Liver (tissue), 9 donors: Measurements from ENCODE around the gene NUCKS1. TPM values are rescaled to one million over a fixed set of nuclear protein-coding genes. Genes with fewer than 3 reads are reported as not detected.

Experiments
- DNase-seq: peaks from one replicate; pipeline ENCODE4 v3.0.0-alpha.2; 2017; ENCODE audit warnings: low spot score
- H3K27ac ChIP-seq, 2 donors: one replicate each; pipeline ENCODE4 v1.7.0; 2013; ENCODE audit warnings: inconsistent platforms in 2 of 2, low read length in 2 of 2, control low read depth in 1 of 2, low read depth in 1 of 2, mild to moderate bottlenecking in 1 of 2
- H3K27me3 ChIP-seq, 4 donors: one replicate each; pipeline versions ENCODE4 v1.6.1 to v1.7.0; 2013; ENCODE audit warnings: low read length in 3 of 4, inconsistent platforms in 1 of 4, mild to moderate bottlenecking in 1 of 4, moderate library complexity in 1 of 4; ENCODE audit not compliant: control insufficient read depth in 4 of 4, insufficient read depth in 4 of 4
- H3K36me3 ChIP-seq, 4 donors: one replicate each; pipeline versions ENCODE4 v1.6.1 to v1.7.0; 2013; ENCODE audit warnings: low read length in 3 of 4, mild to moderate bottlenecking in 3 of 4, low read depth in 1 of 4, moderate library complexity in 1 of 4; ENCODE audit not compliant: control insufficient read depth in 4 of 4, insufficient read depth in 3 of 4
- H3K4me1 ChIP-seq, 4 donors: one replicate each; pipeline versions ENCODE4 v1.6.1 to v1.7.0; 2013; ENCODE audit warnings: low read length in 3 of 4, mild to moderate bottlenecking in 3 of 4, moderate library complexity in 1 of 4; ENCODE audit not compliant: control insufficient read depth in 4 of 4, insufficient read depth in 4 of 4
- H3K4me3 ChIP-seq, 3 donors: one replicate each; pipeline versions ENCODE4 v1.6.1 to v1.7.0; 2013; ENCODE audit warnings: low read length in 3 of 3, control low read depth in 1 of 3, low read depth in 1 of 3, mild to moderate bottlenecking in 1 of 3
- H3K9ac ChIP-seq, 2 donors: one replicate each; pipeline ENCODE4 v1.7.0; 2013; ENCODE audit warnings: low read length in 2 of 2, mild to moderate bottlenecking in 2 of 2, moderate library complexity in 2 of 2, control low read depth in 1 of 2, low read depth in 1 of 2
- H3K9me3 ChIP-seq, 4 donors: one replicate each; pipeline versions ENCODE4 v1.6.1 to v1.7.0; 2013; ENCODE audit warnings: low read length in 3 of 4; ENCODE audit not compliant: control insufficient read depth in 4 of 4
- EGR1 ChIP-seq, 2 donors: IDR thresholded peaks; 2 replicates each; pipeline ENCODE4 v1.6.1; 2016 to 2018; ENCODE audit warnings: antibody characterized with exemption in 2 of 2, low read depth in 2 of 2
- GABPA ChIP-seq, 2 donors: IDR thresholded peaks in 1 of 2; conservative IDR thresholded peaks in 1 of 2; 2 replicates each; pipeline ENCODE4 v1.6.1; 2016; ENCODE audit warnings: antibody characterized with exemption in 2 of 2, mild to moderate bottlenecking in 1 of 2, moderate library complexity in 1 of 2
- HNF4A ChIP-seq, 2 donors: conservative IDR thresholded peaks; 2 replicates each; pipeline ENCODE4 v1.6.1; 2016; ENCODE audit warnings: antibody characterized with exemption in 2 of 2, mild to moderate bottlenecking in 2 of 2
- HNF4G ChIP-seq: IDR thresholded peaks from 2 replicates; pipeline ENCODE4 v1.6.1; 2016; ENCODE audit warnings: antibody characterized with exemption
- JUND ChIP-seq, 2 donors: IDR thresholded peaks; 2 replicates each; pipeline ENCODE4 v1.6.1; 2016; ENCODE audit warnings: antibody characterized with exemption in 2 of 2
- NR2F2 ChIP-seq: IDR thresholded peaks from 2 replicates; pipeline ENCODE4 v1.6.1; 2016; ENCODE audit warnings: antibody characterized with exemption
- RAD21 ChIP-seq, 2 donors: IDR thresholded peaks; 2 replicates each; pipeline ENCODE4 v1.6.1; 2016; ENCODE audit warnings: antibody characterized with exemption in 2 of 2, mild to moderate bottlenecking in 2 of 2
- SP1 ChIP-seq: IDR thresholded peaks from 2 replicates; pipeline ENCODE4 v1.6.1; 2018; ENCODE audit warnings: antibody characterized with exemption, mild to moderate bottlenecking
- TAF1 ChIP-seq: conservative IDR thresholded peaks from 2 replicates; pipeline ENCODE4 v1.6.1; 2016; ENCODE audit warnings: antibody characterized with exemption, mild to moderate bottlenecking
- WGBS: extraction: QIAGEN DNeasy Blood & Tissue Kit; methylation state at CpG from one replicate; pipeline ENCODE4 v1.1.7; 2013; 5-methylcytosine and 5-hydroxymethylcytosine counted together
- polyA plus RNA-seq, 2 donors: library from polyadenylated mRNA; stranded (reverse) in 1 of 2; unstranded in 1 of 2; fragments of 200-250 nt in 1 of 2; fragments of >200 nt in 1 of 2; fragmentation: Nextera tagmentation in 1 of 2; extraction: Ambion mirVana in 1 of 2; gene quantifications; one replicate each; pipeline versions ENCODE4 v1.2.1 to v1.2.3, GENCODE V29; 2013 to 2015
- total RNA-seq, 2 donors: library from RNA; depleted of rRNA; stranded (reverse); fragments of >200 nt; gene quantifications; one replicate each; pipeline ENCODE4 v1.2.3, GENCODE V29; 2014
- TF ChIP-seq, protein P1 (sequence below): IDR thresholded peaks from 2 replicates; pipeline ENCODE4 v1.6.1; 2016; ENCODE audit warnings: antibody characterized with exemption
- TF ChIP-seq, protein P2 (sequence below): IDR thresholded peaks from 2 replicates; pipeline ENCODE4 v1.6.1; 2016; ENCODE audit warnings: antibody characterized with exemption
- TF ChIP-seq, protein P3 (sequence below): fragments of 150-350 bp; IDR thresholded peaks from 2 replicates; pipeline ENCODE4 v1.5.1; 2017; ENCODE audit warnings: improper control_type of control experiment, low read depth, low read length; ENCODE audit not compliant: missing input control
- TF ChIP-seq, protein P4 (sequence below): IDR thresholded peaks from 2 replicates; pipeline ENCODE4 v1.6.1; 2016; ENCODE audit warnings: antibody characterized with exemption
- TF ChIP-seq, protein P5 (sequence below): IDR thresholded peaks from 2 replicates; pipeline ENCODE4 v1.6.1; 2016; ENCODE audit warnings: antibody characterized with exemption, mild to moderate bottlenecking
- donor health status: healthy.
- donor health status: healthy.
- donor health status: healthy.
- donor health status: healthy.
- donor health status: healthy.

NUCKS1 gene
- total and polyA plus RNA-seq, 4 donors = 27.0 to 86.1 (median 42.6) TPM

DNA sequence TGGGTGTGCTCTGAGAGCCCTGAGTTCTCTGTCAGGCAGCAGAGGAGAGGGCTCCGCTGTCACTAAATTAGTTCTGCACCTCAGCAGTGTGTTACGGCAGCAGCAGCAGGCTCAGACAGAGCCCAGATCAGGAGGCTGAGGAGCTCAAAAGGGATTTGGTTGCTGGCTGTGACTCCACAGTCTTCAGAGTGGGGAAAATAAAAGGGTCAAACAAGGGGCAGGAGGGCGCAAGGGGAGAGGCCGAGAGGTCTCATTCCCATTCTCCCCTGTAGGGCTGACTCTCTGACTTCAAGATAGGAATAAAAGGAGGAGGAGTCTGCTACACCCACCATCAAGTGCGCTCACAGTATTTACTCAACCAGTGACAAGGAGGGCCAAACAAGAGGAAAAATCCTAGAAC is 60.5 kb downstream of the NUCKS1 start:
- Histone ChIP-seq H3K9ac (no peak overlapping the region), H3K27ac (no peak overlapping the region), H3K27me3 (no peaks in the 10 kb centered on the region), H3K4me3 (no peak overlapping the region), H3K4me1 (peaks cover 2 to 9% (median 8%) of the 10 kb centered on the region in 4 donors), H3K36me3 (no peaks in the 10 kb centered on the region), H3K9me3 (no peaks in the 10 kb centered on the region)
- no peak for TF ChIP-seq HNF4G
- TF ChIP-seq, protein P1, sequence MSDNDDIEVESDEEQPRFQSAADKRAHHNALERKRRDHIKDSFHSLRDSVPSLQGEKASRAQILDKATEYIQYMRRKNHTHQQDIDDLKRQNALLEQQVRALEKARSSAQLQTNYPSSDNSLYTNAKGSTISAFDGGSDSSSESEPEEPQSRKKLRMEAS = no peak
- TF ChIP-seq RAD21 (IDR thresholded peaks at IDR 0.05) = no peak
- no peak for TF ChIP-seq TAF1
- no peak for TF ChIP-seq JUND (IDR thresholded peaks at IDR 0.05)
- TF ChIP-seq, protein P2, sequence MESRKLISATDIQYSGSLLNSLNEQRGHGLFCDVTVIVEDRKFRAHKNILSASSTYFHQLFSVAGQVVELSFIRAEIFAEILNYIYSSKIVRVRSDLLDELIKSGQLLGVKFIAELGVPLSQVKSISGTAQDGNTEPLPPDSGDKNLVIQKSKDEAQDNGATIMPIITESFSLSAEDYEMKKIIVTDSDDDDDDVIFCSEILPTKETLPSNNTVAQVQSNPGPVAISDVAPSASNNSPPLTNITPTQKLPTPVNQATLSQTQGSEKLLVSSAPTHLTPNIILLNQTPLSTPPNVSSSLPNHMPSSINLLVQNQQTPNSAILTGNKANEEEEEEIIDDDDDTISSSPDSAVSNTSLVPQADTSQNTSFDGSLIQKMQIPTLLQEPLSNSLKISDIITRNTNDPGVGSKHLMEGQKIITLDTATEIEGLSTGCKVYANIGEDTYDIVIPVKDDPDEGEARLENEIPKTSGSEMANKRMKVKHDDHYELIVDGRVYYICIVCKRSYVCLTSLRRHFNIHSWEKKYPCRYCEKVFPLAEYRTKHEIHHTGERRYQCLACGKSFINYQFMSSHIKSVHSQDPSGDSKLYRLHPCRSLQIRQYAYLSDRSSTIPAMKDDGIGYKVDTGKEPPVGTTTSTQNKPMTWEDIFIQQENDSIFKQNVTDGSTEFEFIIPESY = no peak
- TF ChIP-seq, protein P3, sequence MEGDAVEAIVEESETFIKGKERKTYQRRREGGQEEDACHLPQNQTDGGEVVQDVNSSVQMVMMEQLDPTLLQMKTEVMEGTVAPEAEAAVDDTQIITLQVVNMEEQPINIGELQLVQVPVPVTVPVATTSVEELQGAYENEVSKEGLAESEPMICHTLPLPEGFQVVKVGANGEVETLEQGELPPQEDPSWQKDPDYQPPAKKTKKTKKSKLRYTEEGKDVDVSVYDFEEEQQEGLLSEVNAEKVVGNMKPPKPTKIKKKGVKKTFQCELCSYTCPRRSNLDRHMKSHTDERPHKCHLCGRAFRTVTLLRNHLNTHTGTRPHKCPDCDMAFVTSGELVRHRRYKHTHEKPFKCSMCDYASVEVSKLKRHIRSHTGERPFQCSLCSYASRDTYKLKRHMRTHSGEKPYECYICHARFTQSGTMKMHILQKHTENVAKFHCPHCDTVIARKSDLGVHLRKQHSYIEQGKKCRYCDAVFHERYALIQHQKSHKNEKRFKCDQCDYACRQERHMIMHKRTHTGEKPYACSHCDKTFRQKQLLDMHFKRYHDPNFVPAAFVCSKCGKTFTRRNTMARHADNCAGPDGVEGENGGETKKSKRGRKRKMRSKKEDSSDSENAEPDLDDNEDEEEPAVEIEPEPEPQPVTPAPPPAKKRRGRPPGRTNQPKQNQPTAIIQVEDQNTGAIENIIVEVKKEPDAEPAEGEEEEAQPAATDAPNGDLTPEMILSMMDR = no peak
- TF ChIP-seq, protein P4, sequence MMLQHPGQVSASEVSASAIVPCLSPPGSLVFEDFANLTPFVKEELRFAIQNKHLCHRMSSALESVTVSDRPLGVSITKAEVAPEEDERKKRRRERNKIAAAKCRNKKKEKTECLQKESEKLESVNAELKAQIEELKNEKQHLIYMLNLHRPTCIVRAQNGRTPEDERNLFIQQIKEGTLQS = no peak
- no peak for TF ChIP-seq NR2F2
- TF ChIP-seq SP1 = no peak
- no peak for TF ChIP-seq EGR1 (IDR thresholded peaks at IDR 0.05; ENCODE audit: low read depth in 2 of 2)
- no peak for TF ChIP-seq HNF4A (conservative IDR thresholded peaks at IDR 0.05)
- no peak for TF ChIP-seq GABPA (IDR thresholded peaks at IDR 0.05 in 1 of 2, conservative IDR thresholded peaks at IDR 0.05 in 1 of 2)
- TF ChIP-seq, protein P5, sequence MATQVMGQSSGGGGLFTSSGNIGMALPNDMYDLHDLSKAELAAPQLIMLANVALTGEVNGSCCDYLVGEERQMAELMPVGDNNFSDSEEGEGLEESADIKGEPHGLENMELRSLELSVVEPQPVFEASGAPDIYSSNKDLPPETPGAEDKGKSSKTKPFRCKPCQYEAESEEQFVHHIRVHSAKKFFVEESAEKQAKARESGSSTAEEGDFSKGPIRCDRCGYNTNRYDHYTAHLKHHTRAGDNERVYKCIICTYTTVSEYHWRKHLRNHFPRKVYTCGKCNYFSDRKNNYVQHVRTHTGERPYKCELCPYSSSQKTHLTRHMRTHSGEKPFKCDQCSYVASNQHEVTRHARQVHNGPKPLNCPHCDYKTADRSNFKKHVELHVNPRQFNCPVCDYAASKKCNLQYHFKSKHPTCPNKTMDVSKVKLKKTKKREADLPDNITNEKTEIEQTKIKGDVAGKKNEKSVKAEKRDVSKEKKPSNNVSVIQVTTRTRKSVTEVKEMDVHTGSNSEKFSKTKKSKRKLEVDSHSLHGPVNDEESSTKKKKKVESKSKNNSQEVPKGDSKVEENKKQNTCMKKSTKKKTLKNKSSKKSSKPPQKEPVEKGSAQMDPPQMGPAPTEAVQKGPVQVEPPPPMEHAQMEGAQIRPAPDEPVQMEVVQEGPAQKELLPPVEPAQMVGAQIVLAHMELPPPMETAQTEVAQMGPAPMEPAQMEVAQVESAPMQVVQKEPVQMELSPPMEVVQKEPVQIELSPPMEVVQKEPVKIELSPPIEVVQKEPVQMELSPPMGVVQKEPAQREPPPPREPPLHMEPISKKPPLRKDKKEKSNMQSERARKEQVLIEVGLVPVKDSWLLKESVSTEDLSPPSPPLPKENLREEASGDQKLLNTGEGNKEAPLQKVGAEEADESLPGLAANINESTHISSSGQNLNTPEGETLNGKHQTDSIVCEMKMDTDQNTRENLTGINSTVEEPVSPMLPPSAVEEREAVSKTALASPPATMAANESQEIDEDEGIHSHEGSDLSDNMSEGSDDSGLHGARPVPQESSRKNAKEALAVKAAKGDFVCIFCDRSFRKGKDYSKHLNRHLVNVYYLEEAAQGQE = no peak
- 95% methylated on average over 5 of the region's 5 CpGs for WGBS
- no peak for DNase-seq
